Lung (tissue), 12 donors: ENCODE data around the gene PRCD. TPM values are rescaled to one million over a fixed set of nuclear protein-coding genes. Genes with fewer than 3 reads are reported as not detected.

Experiments
- ATAC-seq: fragments of 200-7000 bp; cut with Tn5 transposase; one replicate; pipeline ENCODE4 v1.9.1; 2020; ENCODE audit warnings: moderate number of reproducible peaks; ENCODE audit not compliant: insufficient read depth, low FRiP score
- DNase-seq, 3 donors: peaks; one replicate each; pipeline ENCODE4 v3.0.0-alpha.2; 2013 to 2017
- H3K27ac ChIP-seq, 2 donors: one replicate each; pipeline ENCODE4 v1.5.1; 2013; ENCODE audit warnings: mild to moderate bottlenecking in 2 of 2, moderate library complexity in 2 of 2, control low read depth in 1 of 2, inconsistent platforms in 1 of 2, low read depth in 1 of 2, low read length in 1 of 2
- H3K27me3 ChIP-seq, 3 donors: one replicate each; pipeline ENCODE4 v1.5.1; 2013; ENCODE audit warnings: low read length in 2 of 3; ENCODE audit not compliant: control insufficient read depth in 3 of 3, insufficient read depth in 3 of 3
- H3K36me3 ChIP-seq, 4 donors: one replicate each; pipeline ENCODE4 v1.5.1; 2013; ENCODE audit warnings: low read length in 4 of 4, mild to moderate bottlenecking in 1 of 4, moderate library complexity in 1 of 4; ENCODE audit not compliant: control insufficient read depth in 4 of 4, insufficient read depth in 4 of 4
- H3K4me1 ChIP-seq, 5 donors: one replicate each; pipeline ENCODE4 v1.5.1; 2013; ENCODE audit warnings: low read length in 5 of 5, mild to moderate bottlenecking in 2 of 5, moderate library complexity in 1 of 5; ENCODE audit not compliant: control insufficient read depth in 5 of 5, insufficient read depth in 5 of 5
- H3K4me3 ChIP-seq: one replicate; pipeline ENCODE4 v1.5.1; 2013; ENCODE audit warnings: mild to moderate bottlenecking, control low read depth, moderate library complexity
- H3K9ac ChIP-seq, 2 donors: one replicate each; pipeline ENCODE4 v1.5.1; 2013; ENCODE audit warnings: low read length in 2 of 2, control low read depth in 1 of 2; ENCODE audit not compliant: insufficient read depth in 1 of 2
- H3K9me3 ChIP-seq, 4 donors: one replicate each; pipeline ENCODE4 v1.5.1; 2013; ENCODE audit warnings: low read length in 3 of 4, mild to moderate bottlenecking in 1 of 4, moderate library complexity in 1 of 4; ENCODE audit not compliant: control insufficient read depth in 4 of 4, insufficient read depth in 3 of 4
- WGBS, 2 donors: extraction: QIAGEN DNeasy Blood & Tissue Kit; methylation state at CpG; one replicate each; pipeline ENCODE4 v1.1.7; 2013; 5-methylcytosine and 5-hydroxymethylcytosine counted together
- polyA plus RNA-seq, 2 donors: library from polyadenylated mRNA; stranded (reverse); fragments of 200-250 nt; gene quantifications; one replicate each; pipeline ENCODE4 v1.2.1, GENCODE V29; 2013
- total RNA-seq, 2 donors: library from RNA; depleted of rRNA in 1 of 2; stranded (reverse); fragments of >200 nt in 1 of 2; gene quantifications; one replicate each; pipeline ENCODE4 v1.2.1, GENCODE V29; 2014 to 2021
- TF ChIP-seq, protein P1 (sequence below): IDR thresholded peaks from 2 replicates; pipeline ENCODE4 v1.5.1; 2012; ENCODE audit warnings: mild to moderate bottlenecking; ENCODE audit errors: control extremely low read depth, extremely low read depth
- donor health status: control.
- donor health status: control.
- donor health status: Bipolar disorder and iron deficiency.
- donor health status: healthy.
- donor health status: DM: yes; HTN: yes; CAD: no.

The PRCD gene
- total and polyA plus RNA-seq, 4 donors: 2.0 to 11.3 (median 5.6) TPM

DNA sequence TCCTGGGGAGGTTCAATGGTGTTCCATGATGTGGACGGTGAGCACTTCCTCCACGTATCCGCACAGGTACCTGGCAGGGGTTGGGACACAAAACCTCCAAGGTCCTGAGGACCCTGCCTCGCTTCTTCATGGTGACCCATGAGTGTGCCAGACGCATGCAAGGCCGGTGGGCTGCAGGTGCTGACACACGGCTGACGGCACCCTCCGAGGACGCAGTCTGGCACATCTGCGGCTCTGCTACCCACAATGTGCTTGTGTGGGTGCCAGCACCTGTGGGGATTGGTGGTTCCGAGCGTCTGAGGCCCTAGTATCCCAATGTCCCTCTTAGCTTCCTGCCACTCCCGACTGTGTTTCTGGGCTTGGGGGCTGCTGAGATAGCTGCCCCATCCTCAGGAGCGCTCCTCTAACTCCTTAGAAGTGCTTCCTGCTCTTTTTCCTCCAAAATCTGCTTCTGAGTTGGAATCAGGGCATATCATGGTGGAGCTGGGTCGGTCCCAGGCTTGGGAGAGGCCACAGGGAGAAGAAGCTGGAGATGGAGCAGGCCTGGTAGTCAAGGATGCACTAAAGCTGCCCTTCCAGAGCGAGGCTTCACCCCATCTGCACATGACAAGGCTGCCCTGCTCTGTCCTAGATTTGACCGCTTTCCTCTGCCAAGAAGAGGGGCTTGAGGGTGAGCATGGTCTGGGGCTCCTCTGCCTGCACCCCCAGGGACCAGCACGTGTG, 3.9 kb upstream of the PRCD start:
- Histone ChIP-seq H3K9me3 (no peaks in the 10 kb centered on the region), H3K27ac (peak overlapping the region in 1 of 2 donors; percentile 17), H3K4me1 (peaks cover 0 to 51% (median 14%) of the 10 kb centered on the region in 5 donors), H3K4me3 (no peak overlapping the region), H3K27me3 (peaks cover 0 to 12% (median 0%) of the 10 kb centered on the region in 3 donors), H3K9ac (no peak overlapping the region), H3K36me3 (peaks cover 0 to 4% (median 0%) of the 10 kb centered on the region in 4 donors)
- no peak for ATAC-seq
- no peak for DNase-seq
- 88 to 89% methylated on average over 19 of the region's 19 CpGs for WGBS, 2 donors
- TF ChIP-seq, protein P1, sequence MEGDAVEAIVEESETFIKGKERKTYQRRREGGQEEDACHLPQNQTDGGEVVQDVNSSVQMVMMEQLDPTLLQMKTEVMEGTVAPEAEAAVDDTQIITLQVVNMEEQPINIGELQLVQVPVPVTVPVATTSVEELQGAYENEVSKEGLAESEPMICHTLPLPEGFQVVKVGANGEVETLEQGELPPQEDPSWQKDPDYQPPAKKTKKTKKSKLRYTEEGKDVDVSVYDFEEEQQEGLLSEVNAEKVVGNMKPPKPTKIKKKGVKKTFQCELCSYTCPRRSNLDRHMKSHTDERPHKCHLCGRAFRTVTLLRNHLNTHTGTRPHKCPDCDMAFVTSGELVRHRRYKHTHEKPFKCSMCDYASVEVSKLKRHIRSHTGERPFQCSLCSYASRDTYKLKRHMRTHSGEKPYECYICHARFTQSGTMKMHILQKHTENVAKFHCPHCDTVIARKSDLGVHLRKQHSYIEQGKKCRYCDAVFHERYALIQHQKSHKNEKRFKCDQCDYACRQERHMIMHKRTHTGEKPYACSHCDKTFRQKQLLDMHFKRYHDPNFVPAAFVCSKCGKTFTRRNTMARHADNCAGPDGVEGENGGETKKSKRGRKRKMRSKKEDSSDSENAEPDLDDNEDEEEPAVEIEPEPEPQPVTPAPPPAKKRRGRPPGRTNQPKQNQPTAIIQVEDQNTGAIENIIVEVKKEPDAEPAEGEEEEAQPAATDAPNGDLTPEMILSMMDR: no peak

DNA sequence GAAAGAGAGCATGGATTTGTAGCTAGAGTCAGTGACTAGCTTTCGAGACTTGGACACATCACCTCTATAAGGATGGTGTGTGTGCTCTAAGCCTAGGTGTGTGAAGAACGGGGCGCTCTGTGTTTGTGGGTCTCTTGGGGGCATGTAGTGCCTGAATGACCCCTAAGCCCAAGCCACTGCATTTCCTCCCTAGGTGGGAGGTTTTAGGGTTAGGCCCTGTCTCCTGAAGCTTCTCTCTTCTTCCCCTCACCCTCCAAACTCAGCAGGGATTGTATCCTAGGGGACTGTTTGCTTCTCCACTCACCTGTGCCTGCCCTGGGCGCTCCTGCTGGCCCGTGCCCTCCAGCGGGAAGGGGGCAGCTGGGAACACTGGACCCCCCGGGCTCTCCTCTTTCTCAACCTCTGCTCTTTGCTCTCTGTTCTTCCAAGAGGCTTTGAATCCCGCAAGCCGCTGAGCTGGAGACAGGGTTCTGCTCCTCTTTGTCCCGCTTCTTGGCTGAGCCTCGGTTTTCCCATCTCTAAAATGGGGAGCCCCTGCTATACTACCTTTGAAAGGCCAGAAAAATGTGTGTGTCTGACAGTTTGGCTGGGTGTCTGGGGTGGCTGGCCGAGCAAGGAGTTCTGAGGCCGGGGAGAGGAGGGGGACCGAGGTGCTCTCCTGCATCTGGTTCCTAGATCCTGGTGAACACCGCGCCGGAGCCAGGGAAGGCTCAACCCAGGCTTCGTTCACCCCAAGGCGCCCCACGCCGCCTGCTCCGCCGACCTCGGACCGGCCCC, 3.1 kb upstream of the PRCD start:
- Histone ChIP-seq H3K27me3 (peaks cover 0 to 12% (median 0%) of the 10 kb centered on the region in 3 donors), H3K9ac (peak overlapping the region in 1 of 2 donors; percentile 23), H3K4me3 (peak overlapping the region; percentile 25), H3K4me1 (peaks cover 0 to 51% (median 13%) of the 10 kb centered on the region in 5 donors), H3K36me3 (peaks cover 0 to 4% (median 0%) of the 10 kb centered on the region in 4 donors), H3K27ac (peak overlapping the region; percentile 45 to 62), H3K9me3 (no peaks in the 10 kb centered on the region)
- no peak for ATAC-seq
- WGBS, 2 donors: 61% methylated on average over 25 of the region's 25 CpGs
- TF ChIP-seq, protein P1: no peak
- DNase-seq: no peak

DNA sequence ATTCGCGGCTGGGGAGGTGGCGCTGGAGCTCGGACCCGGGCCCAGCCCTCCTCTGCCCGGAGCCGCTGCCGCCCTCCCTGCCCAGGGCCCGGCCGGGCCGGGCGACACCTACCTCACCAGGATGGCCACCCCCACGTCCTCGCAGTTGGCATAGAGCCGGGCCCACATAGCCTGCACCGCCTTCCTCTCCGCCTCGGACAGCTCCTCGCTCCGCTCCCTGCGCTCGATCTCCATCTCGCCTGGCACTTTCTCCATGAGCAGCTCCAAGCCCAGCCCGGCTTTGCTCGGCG, 2.6 kb upstream of the PRCD start:
- Histone ChIP-seq H3K36me3 (peaks cover 0 to 4% (median 0%) of the 10 kb centered on the region in 4 donors), H3K4me1 (peaks cover 0 to 53% (median 13%) of the 10 kb centered on the region in 5 donors), H3K27ac (peak overlapping the region; percentile 45 to 62), H3K4me3 (peak overlapping the region; percentile 25), H3K27me3 (peaks cover 0 to 12% (median 0%) of the 10 kb centered on the region in 3 donors), H3K9ac (no peak overlapping the region), H3K9me3 (no peaks in the 10 kb centered on the region)
- TF ChIP-seq, protein P1: no peak
- WGBS, 2 donors: 10 to 11% methylated on average over 25 to 26 of the region's 26 CpGs
- peak; percentile 54 to 61 (median 60) for DNase-seq
- no peak for ATAC-seq
